ENCODE results near the gene EREG. TPM values are rescaled to one million over a fixed set of nuclear protein-coding genes. Genes with fewer than 3 reads are reported as not detected.

EREG gene
- total and polyA plus RNA-seq, 10 of the 15 experiments (the other 5 are each of a cell fraction or from before 2014, with no cell fraction given), result not detected

GRCh38 chr4:74357965-74358364 lies 7.0 kb upstream of the EREG start:
- RAD21 ChIA-PET (ENCODE audit: unreplicated experiment), result no interaction called here

More at GRCh38 chr4:74357965-74358364, 7.0 kb upstream of the EREG start:
- in situ Hi-C loops (cut with MboI), result no loop called here
- SMC1A ChIA-PET (ENCODE audit: uncharacterized antibody, unreplicated experiment), result interaction anchor here (0.5 kb wide), 1 partner anchor 307 kb away, joined by 3 read pairs; no protein-coding TSS in a partner anchor
- Histone ChIP-seq H4K20me1 (ENCODE audit: control insufficient read depth, insufficient read depth) (no peaks in the 10 kb centered on the region), H3K4me1 (ENCODE audit: control insufficient read depth, insufficient read depth, low read length) (no peaks in the 10 kb centered on the region), H3K36me3 (ENCODE audit: control insufficient read depth in 2 of 2, insufficient read depth in 2 of 2, low read length in 1 of 2) (no peaks in the 10 kb centered on the region), H2AFZ (ENCODE audit: control insufficient read depth, low read depth, low read length) (no peak overlapping the region), H3K9ac (ENCODE audit: control insufficient read depth, insufficient read depth, low read length) (no peak overlapping the region), H3K79me2 (ENCODE audit: control insufficient read depth, insufficient read depth, low read length) (no peaks in the 10 kb centered on the region), H3K27me3 (replicated peaks in 1 of 2; ENCODE audit: control insufficient read depth in 2 of 2, insufficient read depth in 2 of 2, low read length in 1 of 2) (no peaks in the 10 kb centered on the region), H3K27ac (ENCODE audit: control insufficient read depth, insufficient read depth) (no peak overlapping the region), H3K4me3 (no peak overlapping the region), H3K9me3 (replicated peaks; ENCODE audit: control insufficient read depth, insufficient read depth, low read length) (no peaks in the 10 kb centered on the region), H3K4me2 (ENCODE audit: control insufficient read depth, insufficient read depth) (no peak overlapping the region)
- POLR2A ChIA-PET, result no interaction called here
- DNase-seq (ENCODE audit: low read depth, low spot score), result no peak
- WGBS (ENCODE audit: insufficient coverage, insufficient replicate concordance, low lambda C conversion rate, missing lambda C conversion rate), result 35% methylated on average over 1 of the region's 1 CpG
- CTCF ChIA-PET, result interaction anchor here (1.3 kb wide), 1 partner anchor 38 kb away, joined by 4 read pairs; no protein-coding TSS in a partner anchor
- no TSS peak for BruUV-seq (replicated peaks)
- TF ChIP-seq KDM1A (IDR thresholded peaks at IDR 0.05; ENCODE audit: borderline replicate concordance) (no peak), ZNF687 (IDR thresholded peaks at IDR 0.05) (no peak), STAT3 (IDR thresholded peaks at IDR 0.05; ENCODE audit: low read depth, low read length) (no peak), NFYB (IDR thresholded peaks at IDR 0.05; ENCODE audit: insufficient read depth, low read depth, low read length) (no peak), PAX8 (IDR thresholded peaks at IDR 0.05) (no peak)
- intact Hi-C loops (cut with micrococcal nuclease; ENCODE audit: unreplicated experiment), result no loop called here
- no peak for FAIRE-seq
- no peak for ATAC-seq

Data from GM12878 (cell line).